Measurements from ENCODE around the gene SWAP70.

Gene SWAP70

GRCh38 chr11:9626496-9627394, 37.1 kb upstream of the SWAP70 start:
- Histone ChIP-seq H3K4me1 (ENCODE audit: control insufficient read depth in 1 of 2, insufficient read depth in 2 of 2, low read length in 2 of 2) (no peaks in the 10 kb centered on the region), H3K9me3 (ENCODE audit: control insufficient read depth in 1 of 2, low read length in 2 of 2) (no peaks in the 10 kb centered on the region), H3K36me3 (ENCODE audit: control insufficient read depth in 1 of 2, insufficient read depth in 2 of 2, low read length in 2 of 2) (no peaks in the 10 kb centered on the region), H3K27me3 (ENCODE audit: low read depth, low read length) (no peaks in the 10 kb centered on the region), H3K27ac (ENCODE audit: low read length) (no peak overlapping the region), H3K4me3 (ENCODE audit: low read depth in 1 of 2, low read length in 2 of 2) (no peak overlapping the region)

- H3K27me3 ChIP-seq (ENCODE audit: low read depth, low read length) = no peaks in the 10 kb centered on the region
- no peak overlapping the region for H3K27ac ChIP-seq (ENCODE audit: low read length)
- H3K9me3 ChIP-seq (ENCODE audit: control insufficient read depth in 1 of 2, low read length in 2 of 2) = no peaks in the 10 kb centered on the region
- H3K4me1 ChIP-seq (ENCODE audit: control insufficient read depth in 1 of 2, insufficient read depth in 2 of 2, low read length in 2 of 2) = no peaks in the 10 kb centered on the region
- no peak overlapping the region for H3K4me3 ChIP-seq (ENCODE audit: low read depth in 1 of 2, low read length in 2 of 2)
- no peaks in the 10 kb centered on the region for H3K36me3 ChIP-seq (ENCODE audit: control insufficient read depth in 1 of 2, insufficient read depth in 2 of 2, low read length in 2 of 2)
These were observed 34.8 kb upstream of the SWAP70 start for GRCh38 chr11:9629064-9629463.

GRCh38 chr11:9633679-9634078, 30.2 kb upstream of the SWAP70 start:
- no peak overlapping the region for H3K4me3 ChIP-seq (ENCODE audit: low read depth in 1 of 2, low read length in 2 of 2)
- H3K4me1 ChIP-seq (ENCODE audit: control insufficient read depth in 1 of 2, insufficient read depth in 2 of 2, low read length in 2 of 2) = no peaks in the 10 kb centered on the region
- H3K27me3 ChIP-seq (ENCODE audit: low read depth, low read length) = no peaks in the 10 kb centered on the region
- H3K9me3 ChIP-seq (ENCODE audit: control insufficient read depth in 1 of 2, low read length in 2 of 2) = no peaks in the 10 kb centered on the region
- no peaks in the 10 kb centered on the region for H3K36me3 ChIP-seq (ENCODE audit: control insufficient read depth in 1 of 2, insufficient read depth in 2 of 2, low read length in 2 of 2)
- no peak overlapping the region for H3K27ac ChIP-seq (ENCODE audit: low read length)

DNA sequence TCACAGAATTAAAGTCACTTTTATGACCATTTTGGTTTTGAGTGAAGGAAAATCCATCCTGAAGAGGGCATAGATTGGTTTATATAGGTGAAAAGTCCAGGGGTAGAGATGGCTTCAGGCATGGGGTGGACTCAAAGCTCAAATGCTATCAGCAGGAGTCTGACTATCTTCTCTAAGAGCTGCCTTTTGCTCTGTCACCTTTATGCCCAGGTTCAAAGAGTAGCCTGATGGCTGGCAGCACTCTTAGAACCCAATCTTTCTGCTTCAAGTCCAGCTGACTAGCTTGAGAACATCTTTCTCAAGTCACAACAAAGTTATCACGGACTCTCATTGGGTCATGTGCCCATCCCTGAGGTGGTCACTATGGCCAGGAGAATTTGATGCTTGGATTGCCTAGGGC, 27.2 kb upstream of the SWAP70 start:
- peaks cover 0 to 7% of the 10 kb centered on the region in 2 donors for H3K4me1 ChIP-seq (ENCODE audit: control insufficient read depth in 1 of 2, insufficient read depth in 2 of 2, low read length in 2 of 2)
- no peak overlapping the region for H3K27ac ChIP-seq (ENCODE audit: low read length)
- no peaks in the 10 kb centered on the region for H3K27me3 ChIP-seq (ENCODE audit: low read depth, low read length)
- no peaks in the 10 kb centered on the region for H3K36me3 ChIP-seq (ENCODE audit: control insufficient read depth in 1 of 2, insufficient read depth in 2 of 2, low read length in 2 of 2)
- H3K9me3 ChIP-seq (ENCODE audit: control insufficient read depth in 1 of 2, low read length in 2 of 2) = no peaks in the 10 kb centered on the region
- no peak overlapping the region for H3K4me3 ChIP-seq (ENCODE audit: low read depth in 1 of 2, low read length in 2 of 2)

DNA sequence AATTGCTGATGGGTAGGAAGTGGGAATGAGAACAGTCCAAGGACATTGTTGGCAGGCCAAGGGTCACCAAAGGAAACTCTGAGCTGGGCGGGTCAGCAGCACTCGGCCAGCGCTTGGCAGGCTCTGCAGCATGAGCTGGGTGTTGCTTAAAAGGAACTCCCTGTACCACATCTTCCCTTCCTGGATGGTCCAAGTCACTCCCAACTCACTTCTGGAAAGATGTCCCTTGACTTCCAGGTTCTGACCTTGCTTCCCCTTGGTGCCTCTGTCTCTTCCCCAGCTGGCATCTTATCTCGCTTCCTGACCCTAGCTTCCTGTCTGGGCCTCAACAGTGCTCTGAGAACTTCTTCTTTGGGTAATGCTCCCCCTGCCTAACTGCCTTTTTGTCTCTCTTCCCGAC, 24.8 kb upstream of the SWAP70 start:
- peaks cover 0 to 7% of the 10 kb centered on the region in 2 donors for H3K4me1 ChIP-seq (ENCODE audit: control insufficient read depth in 1 of 2, insufficient read depth in 2 of 2, low read length in 2 of 2)
- no peak overlapping the region for H3K4me3 ChIP-seq (ENCODE audit: low read depth in 1 of 2, low read length in 2 of 2)
- H3K9me3 ChIP-seq (ENCODE audit: control insufficient read depth in 1 of 2, low read length in 2 of 2) = no peaks in the 10 kb centered on the region
- H3K27me3 ChIP-seq (ENCODE audit: low read depth, low read length) = no peaks in the 10 kb centered on the region
- H3K27ac ChIP-seq (ENCODE audit: low read length) = no peak overlapping the region
- no peaks in the 10 kb centered on the region for H3K36me3 ChIP-seq (ENCODE audit: control insufficient read depth in 1 of 2, insufficient read depth in 2 of 2, low read length in 2 of 2)

GRCh38 chr11:9639985-9640384, 23.9 kb upstream of the SWAP70 start:
- Histone ChIP-seq H3K9me3 (ENCODE audit: control insufficient read depth in 1 of 2, low read length in 2 of 2) (no peaks in the 10 kb centered on the region), H3K4me3 (ENCODE audit: low read depth in 1 of 2, low read length in 2 of 2) (no peak overlapping the region), H3K27me3 (ENCODE audit: low read depth, low read length) (no peaks in the 10 kb centered on the region), H3K27ac (ENCODE audit: low read length) (no peak overlapping the region), H3K36me3 (ENCODE audit: control insufficient read depth in 1 of 2, insufficient read depth in 2 of 2, low read length in 2 of 2) (no peaks in the 10 kb centered on the region), H3K4me1 (ENCODE audit: control insufficient read depth in 1 of 2, insufficient read depth in 2 of 2, low read length in 2 of 2) (peaks cover 0 to 7% of the 10 kb centered on the region in 2 donors)

- peaks cover 0 to 7% of the 10 kb centered on the region in 2 donors for H3K4me1 ChIP-seq (ENCODE audit: control insufficient read depth in 1 of 2, insufficient read depth in 2 of 2, low read length in 2 of 2)
- H3K36me3 ChIP-seq (ENCODE audit: control insufficient read depth in 1 of 2, insufficient read depth in 2 of 2, low read length in 2 of 2) = no peaks in the 10 kb centered on the region
- no peak overlapping the region for H3K4me3 ChIP-seq (ENCODE audit: low read depth in 1 of 2, low read length in 2 of 2)
These were observed 21.0 kb upstream of the SWAP70 start for GRCh38 chr11:9642894-9643293.

DNA sequence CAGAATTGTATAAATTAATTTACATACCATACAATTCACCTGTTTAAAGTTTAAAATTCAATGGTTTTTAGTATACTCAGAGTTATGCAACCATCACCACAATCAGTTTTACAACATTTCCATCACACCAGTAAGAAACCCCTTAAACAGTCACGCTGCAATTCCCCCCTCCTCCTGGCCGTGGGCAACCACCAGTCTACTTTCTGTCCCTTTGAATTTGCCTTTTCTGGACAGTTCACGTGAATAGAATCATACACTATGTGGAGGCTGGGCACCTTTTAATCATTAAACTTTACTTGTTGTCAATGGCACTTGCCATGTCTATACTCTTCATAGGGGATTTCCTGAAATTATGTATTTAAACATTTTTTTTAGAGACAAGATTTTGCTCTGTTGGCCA, 20.1 kb upstream of the SWAP70 start:
- no peaks in the 10 kb centered on the region for H3K27me3 ChIP-seq (ENCODE audit: low read depth, low read length)
- H3K4me1 ChIP-seq (ENCODE audit: control insufficient read depth in 1 of 2, insufficient read depth in 2 of 2, low read length in 2 of 2) = peaks cover 0 to 7% of the 10 kb centered on the region in 2 donors
- H3K4me3 ChIP-seq (ENCODE audit: low read depth in 1 of 2, low read length in 2 of 2) = no peak overlapping the region
- no peak overlapping the region for H3K27ac ChIP-seq (ENCODE audit: low read length)
- H3K9me3 ChIP-seq (ENCODE audit: control insufficient read depth in 1 of 2, low read length in 2 of 2) = no peaks in the 10 kb centered on the region
- no peaks in the 10 kb centered on the region for H3K36me3 ChIP-seq (ENCODE audit: control insufficient read depth in 1 of 2, insufficient read depth in 2 of 2, low read length in 2 of 2)

More at GRCh38 chr11:9642894-9643293, 21.0 kb upstream of the SWAP70 start:
- Histone ChIP-seq H3K27me3 (ENCODE audit: low read depth, low read length) (no peaks in the 10 kb centered on the region), H3K9me3 (ENCODE audit: control insufficient read depth in 1 of 2, low read length in 2 of 2) (no peaks in the 10 kb centered on the region), H3K27ac (ENCODE audit: low read length) (no peak overlapping the region)

DNA sequence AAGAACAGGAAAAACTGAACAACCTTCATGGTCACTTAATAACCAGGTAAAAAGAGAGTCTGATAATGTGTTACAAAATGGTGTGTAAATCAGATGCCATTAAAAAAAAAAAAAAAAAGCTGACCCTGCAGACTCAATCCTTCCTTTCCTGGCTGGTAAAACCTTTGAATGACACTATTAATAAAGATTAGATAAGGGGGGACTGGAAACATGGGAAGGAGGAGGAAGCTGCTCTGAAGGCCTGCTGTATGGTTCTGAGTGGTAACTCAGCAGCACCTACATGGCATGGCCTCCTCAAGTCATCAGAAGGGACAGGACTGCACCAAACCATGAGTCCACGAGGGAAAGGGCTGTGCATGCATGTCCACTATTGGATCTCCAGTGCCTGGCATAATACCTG, 18.0 kb upstream of the SWAP70 start:
- Histone ChIP-seq H3K4me3 (ENCODE audit: low read depth in 1 of 2, low read length in 2 of 2) (no peak overlapping the region), H3K27ac (ENCODE audit: low read length) (no peak overlapping the region), H3K36me3 (ENCODE audit: control insufficient read depth in 1 of 2, insufficient read depth in 2 of 2, low read length in 2 of 2) (no peaks in the 10 kb centered on the region), H3K4me1 (ENCODE audit: control insufficient read depth in 1 of 2, insufficient read depth in 2 of 2, low read length in 2 of 2) (no peaks in the 10 kb centered on the region), H3K27me3 (ENCODE audit: low read depth, low read length) (no peaks in the 10 kb centered on the region), H3K9me3 (ENCODE audit: control insufficient read depth in 1 of 2, low read length in 2 of 2) (no peaks in the 10 kb centered on the region)

DNA sequence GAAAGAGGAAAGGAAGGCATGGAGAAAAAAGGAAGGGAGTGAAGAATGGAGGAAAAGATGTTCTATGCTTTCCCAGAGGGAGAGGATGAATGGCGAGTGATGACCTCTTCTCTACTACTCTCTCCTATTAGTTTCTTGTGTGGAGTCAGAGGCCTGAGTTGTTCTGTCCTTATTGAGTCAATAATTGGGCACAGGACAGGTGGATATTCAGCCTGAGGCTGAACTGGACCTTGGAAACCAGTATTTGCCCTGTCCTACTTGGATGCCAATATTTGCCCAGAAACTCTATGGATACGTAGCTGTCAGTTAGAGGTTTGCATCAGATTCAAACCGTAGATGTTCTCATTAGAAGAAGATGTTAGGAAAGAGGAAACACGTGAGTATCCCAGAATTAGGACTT, 17.6 kb upstream of the SWAP70 start:
- H3K27me3 ChIP-seq (ENCODE audit: low read depth, low read length) = no peaks in the 10 kb centered on the region
- H3K4me1 ChIP-seq (ENCODE audit: control insufficient read depth in 1 of 2, insufficient read depth in 2 of 2, low read length in 2 of 2) = no peaks in the 10 kb centered on the region
- no peaks in the 10 kb centered on the region for H3K36me3 ChIP-seq (ENCODE audit: control insufficient read depth in 1 of 2, insufficient read depth in 2 of 2, low read length in 2 of 2)
- H3K9me3 ChIP-seq (ENCODE audit: control insufficient read depth in 1 of 2, low read length in 2 of 2) = no peaks in the 10 kb centered on the region
- H3K4me3 ChIP-seq (ENCODE audit: low read depth in 1 of 2, low read length in 2 of 2) = no peak overlapping the region
- no peak overlapping the region for H3K27ac ChIP-seq (ENCODE audit: low read length)

DNA sequence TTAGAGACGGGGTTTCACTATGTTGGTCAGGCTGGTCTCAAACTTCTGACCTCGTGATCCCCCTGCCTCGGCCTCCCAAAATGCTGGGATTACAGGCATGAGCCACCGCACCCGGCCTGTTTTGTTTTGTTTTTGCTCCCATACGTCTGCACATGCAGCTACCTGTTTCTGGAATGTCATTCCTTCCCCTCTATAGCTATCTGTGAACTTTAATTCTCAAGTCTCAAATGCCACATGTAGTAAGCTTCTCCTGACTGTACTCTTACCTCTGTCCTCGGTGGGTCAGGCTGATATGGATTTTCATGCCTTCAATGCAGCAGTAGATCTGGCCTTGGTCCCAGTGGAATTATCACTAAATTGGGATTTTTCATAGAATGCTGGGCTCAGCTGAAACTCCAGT, 12.4 kb upstream of the SWAP70 start:
- Histone ChIP-seq H3K27me3 (ENCODE audit: low read depth, low read length) (no peaks in the 10 kb centered on the region), H3K9me3 (ENCODE audit: control insufficient read depth in 1 of 2, low read length in 2 of 2) (peaks cover 0 to 2% of the 10 kb centered on the region in 2 donors), H3K27ac (ENCODE audit: low read length) (no peak overlapping the region), H3K4me3 (ENCODE audit: low read depth in 1 of 2, low read length in 2 of 2) (no peak overlapping the region), H3K4me1 (ENCODE audit: control insufficient read depth in 1 of 2, insufficient read depth in 2 of 2, low read length in 2 of 2) (no peaks in the 10 kb centered on the region), H3K36me3 (ENCODE audit: control insufficient read depth in 1 of 2, insufficient read depth in 2 of 2, low read length in 2 of 2) (no peaks in the 10 kb centered on the region)

Measured in muscle layer of duodenum (tissue), 2 donors.